Measurements from ENCODE around the gene CNOT1.

CNOT1 gene

DNA sequence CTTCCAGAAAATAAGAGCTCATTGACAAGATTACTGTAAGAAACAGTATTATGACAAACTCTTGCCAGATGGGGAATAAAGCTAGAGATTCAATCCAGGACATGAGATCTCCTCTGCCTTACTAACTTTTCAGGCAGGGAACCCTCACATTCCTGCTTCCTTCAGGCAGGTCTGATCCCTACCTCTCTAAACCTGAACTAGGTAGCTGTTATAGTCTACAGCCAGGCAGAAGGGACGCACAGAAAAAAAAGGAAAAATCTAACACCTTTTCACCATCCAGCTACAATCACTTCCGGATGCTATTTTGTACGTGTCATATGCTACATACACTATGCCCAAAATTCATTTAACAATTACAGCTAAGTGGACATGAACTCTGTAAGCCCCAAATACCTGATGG, 41.2 kb downstream of the CNOT1 start:
- CTCF ChIA-PET: no interaction called here
- H3K27ac ChIP-seq (ENCODE audit: extremely low read depth, low read depth, low read length): no peak overlapping the region
- peaks cover 48 to 91% of the 10 kb centered on the region in 2 experiments for H3K36me3 ChIP-seq (ENCODE audit: control insufficient read depth in 2 of 2, insufficient read depth in 1 of 2, low read length in 2 of 2)
- TF ChIP-seq ZNF580 (tag by site-specific recombination; IDR thresholded peaks at IDR 0.05) (no peak), ZNF221 (tag by site-specific recombination; IDR thresholded peaks at IDR 0.05; ENCODE audit: borderline replicate concordance) (no peak), ZSCAN30 (tag by site-specific recombination; IDR thresholded peaks at IDR 0.05) (no peak), ZNF112 (tag by site-specific recombination; IDR thresholded peaks at IDR 0.05) (no peak), ZNF391 (tag by site-specific recombination; IDR thresholded peaks at IDR 0.05; ENCODE audit: borderline replicate concordance, low read depth) (no peak), ZNF398 (tag by site-specific recombination; IDR thresholded peaks at IDR 0.05) (no peak), ZNF747 (tag by site-specific recombination; IDR thresholded peaks at IDR 0.05) (no peak), ZNF530 (tag by site-specific recombination; IDR thresholded peaks at IDR 0.05; ENCODE audit: low read depth) (no peak), ZNF473 (tag by site-specific recombination; IDR thresholded peaks at IDR 0.05) (no peak), ZNF423 (tag by site-specific recombination; IDR thresholded peaks at IDR 0.05) (no peak), YY1 (tag by site-specific recombination; IDR thresholded peaks at IDR 0.05) (no peak), ZXDB (tag by site-specific recombination; IDR thresholded peaks at IDR 0.05) (no peak), ZNF23 (tag by site-specific recombination; IDR thresholded peaks at IDR 0.05; ENCODE audit: borderline replicate concordance) (no peak)
- TF ChIP-seq, protein P1, sequence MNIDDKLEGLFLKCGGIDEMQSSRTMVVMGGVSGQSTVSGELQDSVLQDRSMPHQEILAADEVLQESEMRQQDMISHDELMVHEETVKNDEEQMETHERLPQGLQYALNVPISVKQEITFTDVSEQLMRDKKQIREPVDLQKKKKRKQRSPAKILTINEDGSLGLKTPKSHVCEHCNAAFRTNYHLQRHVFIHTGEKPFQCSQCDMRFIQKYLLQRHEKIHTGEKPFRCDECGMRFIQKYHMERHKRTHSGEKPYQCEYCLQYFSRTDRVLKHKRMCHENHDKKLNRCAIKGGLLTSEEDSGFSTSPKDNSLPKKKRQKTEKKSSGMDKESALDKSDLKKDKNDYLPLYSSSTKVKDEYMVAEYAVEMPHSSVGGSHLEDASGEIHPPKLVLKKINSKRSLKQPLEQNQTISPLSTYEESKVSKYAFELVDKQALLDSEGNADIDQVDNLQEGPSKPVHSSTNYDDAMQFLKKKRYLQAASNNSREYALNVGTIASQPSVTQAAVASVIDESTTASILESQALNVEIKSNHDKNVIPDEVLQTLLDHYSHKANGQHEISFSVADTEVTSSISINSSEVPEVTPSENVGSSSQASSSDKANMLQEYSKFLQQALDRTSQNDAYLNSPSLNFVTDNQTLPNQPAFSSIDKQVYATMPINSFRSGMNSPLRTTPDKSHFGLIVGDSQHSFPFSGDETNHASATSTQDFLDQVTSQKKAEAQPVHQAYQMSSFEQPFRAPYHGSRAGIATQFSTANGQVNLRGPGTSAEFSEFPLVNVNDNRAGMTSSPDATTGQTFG (tag by site-specific recombination; IDR thresholded peaks at IDR 0.05; ENCODE audit: borderline replicate concordance): no peak
- TF ChIP-seq, protein P2, sequence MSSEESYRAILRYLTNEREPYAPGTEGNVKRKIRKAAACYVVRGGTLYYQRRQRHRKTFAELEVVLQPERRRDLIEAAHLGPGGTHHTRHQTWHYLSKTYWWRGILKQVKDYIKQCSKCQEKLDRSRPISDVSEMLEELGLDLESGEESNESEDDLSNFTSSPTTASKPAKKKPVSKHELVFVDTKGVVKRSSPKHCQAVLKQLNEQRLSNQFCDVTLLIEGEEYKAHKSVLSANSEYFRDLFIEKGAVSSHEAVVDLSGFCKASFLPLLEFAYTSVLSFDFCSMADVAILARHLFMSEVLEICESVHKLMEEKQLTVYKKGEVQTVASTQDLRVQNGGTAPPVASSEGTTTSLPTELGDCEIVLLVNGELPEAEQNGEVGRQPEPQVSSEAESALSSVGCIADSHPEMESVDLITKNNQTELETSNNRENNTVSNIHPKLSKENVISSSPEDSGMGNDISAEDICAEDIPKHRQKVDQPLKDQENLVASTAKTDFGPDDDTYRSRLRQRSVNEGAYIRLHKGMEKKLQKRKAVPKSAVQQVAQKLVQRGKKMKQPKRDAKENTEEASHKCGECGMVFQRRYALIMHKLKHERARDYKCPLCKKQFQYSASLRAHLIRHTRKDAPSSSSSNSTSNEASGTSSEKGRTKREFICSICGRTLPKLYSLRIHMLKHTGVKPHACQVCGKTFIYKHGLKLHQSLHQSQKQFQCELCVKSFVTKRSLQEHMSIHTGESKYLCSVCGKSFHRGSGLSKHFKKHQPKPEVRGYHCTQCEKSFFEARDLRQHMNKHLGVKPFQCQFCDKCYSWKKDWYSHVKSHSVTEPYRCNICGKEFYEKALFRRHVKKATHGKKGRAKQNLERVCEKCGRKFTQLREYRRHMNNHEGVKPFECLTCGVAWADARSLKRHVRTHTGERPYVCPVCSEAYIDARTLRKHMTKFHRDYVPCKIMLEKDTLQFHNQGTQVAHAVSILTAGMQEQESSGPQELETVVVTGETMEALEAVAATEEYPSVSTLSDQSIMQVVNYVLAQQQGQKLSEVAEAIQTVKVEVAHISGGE (tag by site-specific recombination; conservative IDR thresholded peaks at IDR 0.05; ENCODE audit: low read depth): no peak
- TF ChIP-seq, protein P3, sequence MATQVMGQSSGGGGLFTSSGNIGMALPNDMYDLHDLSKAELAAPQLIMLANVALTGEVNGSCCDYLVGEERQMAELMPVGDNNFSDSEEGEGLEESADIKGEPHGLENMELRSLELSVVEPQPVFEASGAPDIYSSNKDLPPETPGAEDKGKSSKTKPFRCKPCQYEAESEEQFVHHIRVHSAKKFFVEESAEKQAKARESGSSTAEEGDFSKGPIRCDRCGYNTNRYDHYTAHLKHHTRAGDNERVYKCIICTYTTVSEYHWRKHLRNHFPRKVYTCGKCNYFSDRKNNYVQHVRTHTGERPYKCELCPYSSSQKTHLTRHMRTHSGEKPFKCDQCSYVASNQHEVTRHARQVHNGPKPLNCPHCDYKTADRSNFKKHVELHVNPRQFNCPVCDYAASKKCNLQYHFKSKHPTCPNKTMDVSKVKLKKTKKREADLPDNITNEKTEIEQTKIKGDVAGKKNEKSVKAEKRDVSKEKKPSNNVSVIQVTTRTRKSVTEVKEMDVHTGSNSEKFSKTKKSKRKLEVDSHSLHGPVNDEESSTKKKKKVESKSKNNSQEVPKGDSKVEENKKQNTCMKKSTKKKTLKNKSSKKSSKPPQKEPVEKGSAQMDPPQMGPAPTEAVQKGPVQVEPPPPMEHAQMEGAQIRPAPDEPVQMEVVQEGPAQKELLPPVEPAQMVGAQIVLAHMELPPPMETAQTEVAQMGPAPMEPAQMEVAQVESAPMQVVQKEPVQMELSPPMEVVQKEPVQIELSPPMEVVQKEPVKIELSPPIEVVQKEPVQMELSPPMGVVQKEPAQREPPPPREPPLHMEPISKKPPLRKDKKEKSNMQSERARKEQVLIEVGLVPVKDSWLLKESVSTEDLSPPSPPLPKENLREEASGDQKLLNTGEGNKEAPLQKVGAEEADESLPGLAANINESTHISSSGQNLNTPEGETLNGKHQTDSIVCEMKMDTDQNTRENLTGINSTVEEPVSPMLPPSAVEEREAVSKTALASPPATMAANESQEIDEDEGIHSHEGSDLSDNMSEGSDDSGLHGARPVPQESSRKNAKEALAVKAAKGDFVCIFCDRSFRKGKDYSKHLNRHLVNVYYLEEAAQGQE (tag by site-specific recombination; IDR thresholded peaks at IDR 0.05): no peak
- H3K9me3 ChIP-seq (ENCODE audit: control insufficient read depth, insufficient read depth, low read depth, low read length): no peaks in the 10 kb centered on the region
- no peaks in the 10 kb centered on the region for H3K4me1 ChIP-seq (ENCODE audit: control insufficient read depth, insufficient read depth, low read length)
- H3K4me3 ChIP-seq (ENCODE audit: low read depth, low read length): no peak overlapping the region
- POLR2A ChIA-PET: interaction anchor here (0.5 kb wide), 1 partner anchor 14 kb away, joined by 3 read pairs; no protein-coding TSS in a partner anchor
